Peyer's patch (tissue), 4 donors: Measurements from ENCODE around the gene SPATA6L.
"Not testable (repeated sequence)": the region's sequence is repeated elsewhere in the genome, so short reads cannot be mapped to it uniquely, and the experiment has no call there.

Experiments used
- CTCF ChIP-seq, 6 experiments: fragments of 450-650 bp in 4 of 6; fragments of 200-600 bp in 2 of 6; sonication (generic) in 1 of 6; IDR thresholded peaks; one replicate each; pipeline ENCODE4 v1.5.1; 2017 to 2019; ENCODE audit warnings: antibody characterized with exemption in 6 of 6, mild to moderate bottlenecking in 3 of 6, moderate library complexity in 1 of 6
- POLR2A ChIP-seq, 2 donors: fragments of 450-650 bp; IDR thresholded peaks; one replicate each; pipeline ENCODE4 v1.5.1; 2017; ENCODE audit warnings: antibody characterized with exemption in 2 of 2, mild to moderate bottlenecking in 2 of 2, moderate library complexity in 2 of 2

GRCh38 chr9:4606033-4606432 is 60.2 kb downstream of the SPATA6L start:
- TF ChIP-seq POLR2A, CTCF (IDR thresholded peaks at IDR 0.05): not testable (repeated sequence)
